Glutamatergic neuron (in vitro differentiated cells): ENCODE measurements around the gene SLC22A17. TPM values are rescaled to one million over a fixed set of nuclear protein-coding genes. Genes with fewer than 3 reads are reported as not detected.
A peak's percentile ranks its signal among the peaks of the same experiment; 100 is the strongest.

ENCODE experiments used
- DNase-seq: peaks from one replicate; pipeline ENCODE4 v3.0.0; 2022
- H3K27ac Mint-ChIP-seq: one replicate; pipeline ENCODE4 v1.8.0; 2020; ENCODE audit warnings: mild to moderate bottlenecking, mixed read lengths, inconsistent platforms; ENCODE audit not compliant: unreplicated experiment
- H3K27me3 Mint-ChIP-seq: one replicate; pipeline ENCODE4 v1.8.0; 2020; ENCODE audit warnings: mild to moderate bottlenecking, moderate library complexity, mixed read lengths, inconsistent platforms; ENCODE audit not compliant: unreplicated experiment
- H3K36me3 Mint-ChIP-seq: one replicate; pipeline ENCODE4 v1.8.0; 2020; ENCODE audit warnings: mild to moderate bottlenecking, mixed read lengths, inconsistent platforms; ENCODE audit not compliant: unreplicated experiment
- H3K4me1 Mint-ChIP-seq: one replicate; pipeline ENCODE4 v1.8.0; 2020; ENCODE audit warnings: mild to moderate bottlenecking, low read depth, mixed read lengths, inconsistent platforms; ENCODE audit not compliant: unreplicated experiment
- H3K4me3 Mint-ChIP-seq: one replicate; pipeline ENCODE4 v1.8.0; 2020; ENCODE audit warnings: mild to moderate bottlenecking, mixed read lengths, inconsistent platforms; ENCODE audit not compliant: unreplicated experiment
- H3K9me3 Mint-ChIP-seq: one replicate; pipeline ENCODE4 v1.8.0; 2020; ENCODE audit warnings: mild to moderate bottlenecking, moderate library complexity, mixed read lengths, inconsistent platforms; ENCODE audit not compliant: unreplicated experiment
- CTCF ChIP-seq: fragments of 200-600 bp; sonication (generic); IDR thresholded peaks from one replicate; pipeline ENCODE4 v1.5.0; 2021; ENCODE audit not compliant: partially characterized antibody, unreplicated experiment
- total RNA-seq: library from RNA; stranded (reverse); fragmentation: NEBNext Ultra II Directional; extraction: Animal tissue kit (Norgen Biotek cat#: 25700); gene quantifications from one replicate; pipeline ENCODE4 v1.2.1, GENCODE V29; 2021; ENCODE audit not compliant: unreplicated experiment

The SLC22A17 gene
- total RNA-seq, 1 donor from 2014 or later: 70.6 TPM

DNA sequence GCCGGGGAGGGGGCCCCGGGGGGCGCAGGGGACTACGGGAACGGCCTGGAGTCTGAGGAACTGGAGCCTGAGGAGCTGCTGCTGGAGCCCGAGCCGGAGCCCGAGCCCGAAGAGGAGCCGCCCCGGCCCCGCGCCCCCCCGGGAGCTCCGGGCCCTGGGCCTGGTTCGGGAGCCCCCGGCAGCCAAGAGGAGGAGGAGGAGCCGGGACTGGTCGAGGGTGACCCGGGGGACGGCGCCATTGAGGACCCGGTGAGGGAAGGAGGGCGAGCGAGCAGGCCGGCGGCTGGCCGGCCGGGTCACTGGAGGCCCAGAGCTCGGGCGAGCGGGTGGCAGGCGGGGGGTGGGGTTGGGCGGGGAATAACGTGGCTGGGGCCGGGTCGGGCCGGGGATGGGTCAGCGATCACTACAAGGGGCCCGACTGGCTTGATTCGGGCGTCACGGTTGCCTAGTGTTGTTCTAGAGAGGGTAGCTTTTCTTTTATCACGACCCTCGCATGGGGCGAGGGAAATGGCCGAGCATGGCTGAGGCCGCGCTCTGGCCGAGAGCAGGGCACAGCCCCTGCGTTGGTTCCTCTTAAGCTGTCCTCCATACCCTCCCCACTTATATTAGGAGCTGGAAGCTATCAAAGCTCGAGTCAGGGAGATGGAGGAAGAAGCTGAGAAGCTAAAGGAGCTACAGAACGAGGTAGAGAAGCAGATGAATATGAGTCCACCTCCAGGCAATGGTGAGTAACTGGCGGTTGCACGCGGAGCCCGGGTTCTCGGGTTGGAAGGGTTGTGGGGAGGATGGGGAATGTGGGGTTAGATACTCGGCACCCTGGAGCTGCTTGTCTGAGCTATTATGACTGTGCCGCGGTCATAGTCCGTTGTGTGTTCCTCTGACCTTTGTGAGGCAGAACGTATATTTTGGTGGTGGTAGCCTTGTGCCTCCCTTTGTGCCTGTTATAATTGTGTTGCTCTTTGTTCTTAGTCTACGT, 30.8 kb downstream of the SLC22A17 start:
- Mint-ChIP-seq H3K9me3 (peaks cover 16% of the 10 kb centered on the region), H3K27me3 (peaks cover 14% of the 10 kb centered on the region), H3K4me1 (peaks cover 20% of the 10 kb centered on the region), H3K36me3 (no peaks in the 10 kb centered on the region), H3K4me3 (peak overlapping the region; percentile 94), H3K27ac (peak overlapping the region; percentile 98)
- TF ChIP-seq CTCF: no peak
- DNase-seq: peak; percentile 57

DNA sequence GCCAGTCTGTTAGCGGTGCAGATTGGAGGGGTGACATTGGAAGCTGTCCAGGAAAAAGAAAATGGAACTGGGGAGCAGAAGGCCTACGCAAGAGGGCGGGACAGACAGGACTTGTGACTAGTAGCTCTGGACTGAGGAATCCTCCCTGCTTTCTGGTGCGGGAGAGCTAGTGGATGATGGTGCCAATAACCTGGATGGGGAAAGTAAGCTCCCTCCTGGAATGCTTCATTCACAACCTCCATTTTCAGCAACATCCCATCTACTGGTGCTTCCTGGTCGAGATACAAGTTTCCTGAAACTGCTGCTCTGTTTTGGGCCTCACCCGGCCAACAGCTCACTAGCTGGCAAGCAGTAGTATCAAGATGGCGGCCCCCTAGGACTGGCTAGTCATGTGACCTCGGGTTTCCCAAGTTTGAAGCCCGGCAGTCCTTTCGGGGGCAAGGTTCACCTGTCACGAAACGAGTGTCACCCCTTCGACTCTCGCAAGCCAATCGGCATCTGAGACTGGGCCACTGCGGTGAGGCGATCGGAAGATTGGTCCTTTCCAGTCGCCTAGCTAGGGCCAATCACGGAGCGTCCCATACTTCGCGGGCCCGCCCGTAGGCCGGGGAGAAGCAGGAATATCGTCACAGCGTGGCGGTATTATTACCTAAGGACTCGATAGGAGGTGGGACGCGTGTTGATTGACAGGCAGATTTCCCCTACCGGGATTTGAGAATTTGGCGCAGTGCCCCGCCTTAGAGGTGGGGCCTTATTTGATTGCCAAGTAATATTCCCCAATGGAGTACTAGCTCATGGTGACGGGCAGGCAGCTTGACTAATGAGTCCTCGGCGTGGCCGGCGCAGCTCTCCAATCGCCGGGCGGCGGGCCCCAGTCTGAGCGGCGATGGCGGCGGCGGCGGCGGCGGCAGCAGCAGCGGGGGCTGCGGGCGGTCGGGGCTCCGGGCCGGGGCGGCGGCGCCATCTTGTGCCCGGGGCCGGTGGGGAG, 31.8 kb downstream of the SLC22A17 start, which contains the start of gene PABPN1:
Gene PABPN1, plus strand, starts transcription at position 874 of the 988 bp plus-strand sequence. Its CDS starts 13 bp downstream, at position 887.
- Mint-ChIP-seq H3K4me3 (peak within 1 kb of the TSS; percentile 94), H3K27me3 (peaks cover 14% of the 10 kb centered on the region), H3K36me3 (no peaks in the 10 kb centered on the region), H3K27ac (peak within 1 kb of the TSS; percentile 98), H3K4me1 (peaks cover 20% of the 10 kb centered on the region), H3K9me3 (peaks cover 14% of the 10 kb centered on the region)
- DNase-seq: peak; percentile 94
- TF ChIP-seq CTCF: no peak

- DNase-seq: no peak
- Mint-ChIP-seq H3K4me1 (peaks cover 20% of the 10 kb centered on the region), H3K4me3 (peak overlapping the region; percentile 81), H3K36me3 (no peaks in the 10 kb centered on the region), H3K9me3 (peaks cover 13% of the 10 kb centered on the region), H3K27ac (peak overlapping the region; percentile 89), H3K27me3 (peaks cover 14% of the 10 kb centered on the region)
- no peak for TF ChIP-seq CTCF
These were observed 32.7 kb downstream of the SLC22A17 start for GRCh38 chr14:23319746-23320583.

- Mint-ChIP-seq H3K4me3 (no peak overlapping the region), H3K9me3 (peaks cover 8% of the 10 kb centered on the region), H3K27me3 (peaks cover 10% of the 10 kb centered on the region), H3K36me3 (no peaks in the 10 kb centered on the region), H3K27ac (no peak overlapping the region), H3K4me1 (peaks cover 11% of the 10 kb centered on the region)
- DNase-seq: no peak
- no peak for TF ChIP-seq CTCF
These were observed 36.4 kb downstream of the SLC22A17 start for GRCh38 chr14:23316300-23316699.
